Measurements from ENCODE around the gene POT1. TPM values are rescaled to one million over a fixed set of nuclear protein-coding genes. Genes with fewer than 3 reads are reported as not detected.

Gene POT1
- total RNA-seq, 1 experiment from 2014 or later: 24.1 TPM

- intact Hi-C loops (cut with micrococcal nuclease): no loop called here
- no peak for TF ChIP-seq CTCF (IDR thresholded peaks at IDR 0.05; ENCODE audit: unreplicated experiment)
Measured at GRCh38 chr7:124956160-124956559, 26.5 kb upstream of the POT1 start.

DNA sequence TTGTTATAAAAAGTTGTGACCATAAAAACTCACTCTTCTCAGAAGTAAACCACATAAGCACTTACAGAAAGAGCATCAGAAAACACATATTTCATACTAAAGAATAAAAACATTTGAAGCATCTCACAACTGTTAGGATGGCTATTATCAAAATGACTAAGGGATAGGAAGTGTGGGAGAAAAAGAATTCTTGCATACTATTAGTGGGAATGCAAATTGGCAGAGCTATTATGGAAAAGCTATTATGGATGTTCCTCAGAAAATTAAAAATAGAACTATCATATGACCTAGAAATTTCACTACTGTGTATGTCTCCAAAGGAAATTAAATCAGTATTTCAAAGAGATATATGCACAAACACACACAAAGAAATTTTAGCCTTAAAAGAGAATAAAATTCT, 25.2 kb upstream of the POT1 start:
- no TSS peak for BruUV-seq (replicated peaks)
- H3K9me3 Mint-ChIP-seq (ENCODE audit: unreplicated experiment): peaks cover 7% of the 10 kb centered on the region
- no peak for DNase-seq (ENCODE audit: unreplicated experiment)
- H3K4me3 Mint-ChIP-seq (ENCODE audit: unreplicated experiment): no peak overlapping the region
- no peaks in the 10 kb centered on the region for H3K27me3 Mint-ChIP-seq (ENCODE audit: insufficient read depth, unreplicated experiment)
- ChIA-PET CTCF (no interaction called here), POLR2A (no interaction called here)
- H3K36me3 Mint-ChIP-seq (ENCODE audit: insufficient read depth, unreplicated experiment): no peaks in the 10 kb centered on the region
- no peaks in the 10 kb centered on the region for H3K4me1 Mint-ChIP-seq (ENCODE audit: insufficient read depth, unreplicated experiment)
- TF ChIP-seq CTCF (IDR thresholded peaks at IDR 0.05; ENCODE audit: unreplicated experiment): no peak
- intact Hi-C loops (cut with micrococcal nuclease): no loop called here
- no peak overlapping the region for H3K27ac Mint-ChIP-seq (ENCODE audit: low read depth, unreplicated experiment)

More at GRCh38 chr7:124956160-124956559, 26.5 kb upstream of the POT1 start:
- ChIA-PET CTCF (no interaction called here), POLR2A (no interaction called here)
- Mint-ChIP-seq H3K4me3 (ENCODE audit: unreplicated experiment) (no peak overlapping the region), H3K4me1 (ENCODE audit: insufficient read depth, unreplicated experiment) (no peaks in the 10 kb centered on the region), H3K27ac (ENCODE audit: low read depth, unreplicated experiment) (no peak overlapping the region), H3K36me3 (ENCODE audit: insufficient read depth, unreplicated experiment) (no peaks in the 10 kb centered on the region), H3K27me3 (ENCODE audit: insufficient read depth, unreplicated experiment) (no peaks in the 10 kb centered on the region), H3K9me3 (ENCODE audit: unreplicated experiment) (peaks cover 7% of the 10 kb centered on the region)
- DNase-seq (ENCODE audit: unreplicated experiment): no peak
- no TSS peak for BruUV-seq (replicated peaks)

- CTCF ChIA-PET: interaction anchor here (0.6 kb wide), 1 partner anchor 1619 kb away, joined by 3 read pairs; no protein-coding TSS in a partner anchor
- H3K9me3 Mint-ChIP-seq (ENCODE audit: unreplicated experiment): peaks cover 7% of the 10 kb centered on the region
- BruUV-seq (replicated peaks): no TSS peak
- POLR2A ChIA-PET: interaction anchor here (0.6 kb wide), 1 partner anchor 13 kb away, joined by 3 read pairs; no protein-coding TSS in a partner anchor
- H3K27me3 Mint-ChIP-seq (ENCODE audit: insufficient read depth, unreplicated experiment): no peaks in the 10 kb centered on the region
- no peak for TF ChIP-seq CTCF (IDR thresholded peaks at IDR 0.05; ENCODE audit: unreplicated experiment)
- peaks cover 6% of the 10 kb centered on the region for H3K4me1 Mint-ChIP-seq (ENCODE audit: insufficient read depth, unreplicated experiment)
- no peak overlapping the region for H3K4me3 Mint-ChIP-seq (ENCODE audit: unreplicated experiment)
- H3K27ac Mint-ChIP-seq (ENCODE audit: low read depth, unreplicated experiment): no peak overlapping the region
- intact Hi-C loops (cut with micrococcal nuclease): no loop called here
- DNase-seq (ENCODE audit: unreplicated experiment): no peak
- no peaks in the 10 kb centered on the region for H3K36me3 Mint-ChIP-seq (ENCODE audit: insufficient read depth, unreplicated experiment)
Measured at GRCh38 chr7:124945680-124946079, 16.1 kb upstream of the POT1 start.

GRCh38 chr7:124943472-124943871, 13.8 kb upstream of the POT1 start:
- no TSS peak for BruUV-seq (replicated peaks)
- no peak overlapping the region for H3K27ac Mint-ChIP-seq (ENCODE audit: low read depth, unreplicated experiment)
- intact Hi-C loops (cut with micrococcal nuclease): no loop called here
- no peaks in the 10 kb centered on the region for H3K27me3 Mint-ChIP-seq (ENCODE audit: insufficient read depth, unreplicated experiment)
- H3K36me3 Mint-ChIP-seq (ENCODE audit: insufficient read depth, unreplicated experiment): no peaks in the 10 kb centered on the region
- no peak overlapping the region for H3K4me3 Mint-ChIP-seq (ENCODE audit: unreplicated experiment)
- no peak for TF ChIP-seq CTCF (IDR thresholded peaks at IDR 0.05; ENCODE audit: unreplicated experiment)
- peaks cover 6% of the 10 kb centered on the region for H3K4me1 Mint-ChIP-seq (ENCODE audit: insufficient read depth, unreplicated experiment)
- ChIA-PET POLR2A (no interaction called here), CTCF (interaction anchor here (0.6 kb wide), 1 partner anchor 8 kb away, joined by 4 read pairs; no protein-coding TSS in a partner anchor)
- no peak for DNase-seq (ENCODE audit: unreplicated experiment)
- H3K9me3 Mint-ChIP-seq (ENCODE audit: unreplicated experiment): peaks cover 7% of the 10 kb centered on the region

Data from MCF 10A (cell line).